Endometrium (tissue), 2 donors: ENCODE results near the gene HS2ST1.

Experiments used
- FAIRE-seq: peaks from 2 replicates; lab custom pipeline; 2012; peaks lifted over from hg19 to GRCh38; lab: Jason Lieb, UNC
- donor health status: control.
- donor health status: control.

The HS2ST1 gene

DNA sequence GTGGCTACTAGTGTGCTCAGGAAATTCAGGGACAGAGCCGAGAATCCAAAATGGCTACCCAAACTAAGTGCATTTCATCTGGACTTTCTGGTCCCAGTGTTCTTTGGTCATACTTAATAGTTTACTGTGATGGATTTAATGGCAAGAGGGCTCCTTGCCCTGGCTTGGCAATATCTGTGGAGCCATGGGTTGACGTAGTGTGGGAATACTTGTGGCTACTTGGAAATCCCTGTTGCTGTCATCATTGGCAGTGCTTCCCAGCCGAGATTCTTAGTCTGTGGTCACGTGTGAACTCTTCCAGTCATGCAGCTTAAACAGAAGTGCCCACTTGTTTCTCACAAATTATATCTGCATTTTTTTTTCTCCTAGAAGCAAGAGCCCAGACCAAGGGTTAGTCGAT is 198.9 kb downstream of the HS2ST1 start:
- no peak for FAIRE-seq

DNA sequence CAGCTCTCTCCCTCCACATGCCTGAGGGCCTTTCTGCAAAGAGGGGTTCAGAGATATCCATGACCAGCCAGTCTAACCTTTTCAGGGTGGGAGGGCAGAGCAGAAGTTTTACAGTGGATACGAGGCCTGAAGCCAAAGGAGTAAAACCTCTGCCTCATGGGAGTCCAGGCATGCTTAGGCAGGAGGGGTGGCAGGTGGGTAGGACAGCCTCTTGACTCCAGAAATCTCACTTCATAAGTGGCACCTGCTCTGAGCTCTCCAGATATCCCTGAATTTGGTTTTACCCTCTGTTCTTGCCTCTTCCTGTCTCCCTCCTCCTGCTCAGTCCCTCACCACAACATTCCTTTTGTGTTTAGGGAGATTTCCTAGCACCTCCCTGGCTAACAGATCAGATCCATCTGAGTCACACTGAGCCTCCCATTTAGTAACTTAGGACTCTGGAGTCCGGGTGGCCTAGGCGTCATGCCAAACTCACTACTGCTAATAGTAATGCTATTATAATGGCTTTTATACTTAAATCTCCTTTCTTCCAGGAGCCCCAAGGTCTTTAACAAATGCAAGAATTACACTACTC is 201.0 kb downstream of the HS2ST1 start:
- FAIRE-seq = peak; percentile 68

DNA sequence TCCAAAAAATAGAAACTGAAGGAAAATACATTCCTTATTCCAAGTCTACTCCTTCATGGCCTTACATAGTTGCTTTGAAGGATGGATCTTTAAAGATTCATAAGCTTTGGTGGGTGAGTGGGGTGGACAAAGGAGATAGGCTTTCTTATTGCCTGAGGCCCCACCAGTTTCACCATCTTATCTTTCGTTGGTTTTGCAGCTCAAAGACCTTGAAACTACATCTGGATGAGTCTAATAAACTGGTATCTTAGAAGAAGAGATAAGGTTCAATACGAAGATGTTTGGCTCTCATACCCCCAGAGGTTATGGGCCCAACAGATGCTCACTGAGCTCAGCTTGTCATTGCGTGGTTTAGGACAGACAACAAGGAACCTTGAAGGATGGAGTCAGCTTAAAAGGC is 201.5 kb downstream of the HS2ST1 start:
- FAIRE-seq = no peak

GRCh38 chr1:87117761-87118368 is 203.4 kb downstream of the HS2ST1 start:
- no peak for FAIRE-seq

GRCh38 chr1:87119541-87120140 is 205.2 kb downstream of the HS2ST1 start:
- no peak for FAIRE-seq

- FAIRE-seq = no peak
These were observed 206.3 kb downstream of the HS2ST1 start for GRCh38 chr1:87120779-87121178.

GRCh38 chr1:87121711-87122163 is 207.3 kb downstream of the HS2ST1 start:
- no peak for FAIRE-seq

DNA sequence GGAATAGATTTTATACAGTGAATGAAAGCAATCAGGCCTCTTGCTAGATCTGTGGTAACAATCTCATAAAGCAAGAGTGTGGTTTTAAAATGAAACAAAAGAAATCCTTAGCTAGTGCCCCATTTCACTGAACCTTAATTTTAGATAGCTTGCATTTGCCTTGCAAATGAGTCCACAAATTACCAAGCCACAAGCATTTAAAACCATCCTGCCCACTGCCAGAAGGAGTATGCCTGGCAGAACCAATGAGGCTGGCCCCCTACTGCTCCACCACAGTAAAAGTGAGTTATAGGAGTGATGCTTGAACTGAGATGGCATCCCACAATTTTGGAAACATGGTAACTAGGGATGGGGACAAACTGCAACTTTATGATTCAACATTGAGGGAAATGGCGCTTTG is 207.8 kb downstream of the HS2ST1 start:
- no peak for FAIRE-seq

DNA sequence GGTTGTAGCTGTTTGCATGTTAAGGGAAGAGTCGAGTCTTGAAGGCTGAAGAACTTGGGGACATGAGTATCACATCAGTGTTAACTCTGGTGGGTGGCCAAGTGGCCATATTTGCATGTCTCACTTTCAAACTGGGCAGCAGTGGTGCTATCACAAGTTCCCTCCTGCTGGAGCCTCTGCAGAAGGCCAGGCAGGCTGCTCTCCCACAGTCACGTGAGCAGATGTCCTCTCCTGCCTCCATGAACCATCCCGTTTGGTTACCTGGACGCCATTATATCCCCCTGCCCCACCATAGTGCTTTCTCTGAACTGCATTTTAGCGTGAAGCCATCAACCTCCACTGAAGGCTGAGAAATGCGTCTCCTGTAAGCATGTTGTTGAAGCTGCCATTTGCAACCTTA is 209.2 kb downstream of the HS2ST1 start:
- FAIRE-seq = no peak

- peak; percentile 92 for FAIRE-seq
These were observed 212.6 kb downstream of the HS2ST1 start for GRCh38 chr1:87126886-87127505.

- no peak for FAIRE-seq
These were observed 213.1 kb downstream of the HS2ST1 start for GRCh38 chr1:87127581-87127980.

GRCh38 chr1:87129038-87129437 is 214.6 kb downstream of the HS2ST1 start:
- no peak for FAIRE-seq

DNA sequence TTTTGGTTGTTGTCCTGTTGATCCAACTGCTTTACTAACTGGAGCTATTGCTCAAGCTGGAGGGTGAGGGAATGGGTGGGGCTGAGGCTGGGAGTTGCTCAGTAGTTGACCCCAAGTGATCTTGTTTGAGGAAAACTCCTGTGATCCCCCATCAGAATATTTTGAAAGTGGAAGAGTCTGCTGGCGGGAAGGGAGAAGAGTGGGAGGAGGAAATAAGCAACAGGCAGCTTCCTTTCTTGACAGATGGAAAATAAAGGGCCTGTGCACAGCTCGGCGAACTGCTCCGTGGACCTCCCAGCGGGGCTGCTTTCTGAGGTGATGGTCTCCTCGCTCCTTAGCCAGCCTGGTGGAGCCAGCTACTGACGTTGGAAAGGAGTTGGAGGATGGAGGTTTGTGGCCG is 215.2 kb downstream of the HS2ST1 start:
- peak; percentile 84 for FAIRE-seq

GRCh38 chr1:87130438-87130837 is 216.0 kb downstream of the HS2ST1 start:
- FAIRE-seq = no peak

DNA sequence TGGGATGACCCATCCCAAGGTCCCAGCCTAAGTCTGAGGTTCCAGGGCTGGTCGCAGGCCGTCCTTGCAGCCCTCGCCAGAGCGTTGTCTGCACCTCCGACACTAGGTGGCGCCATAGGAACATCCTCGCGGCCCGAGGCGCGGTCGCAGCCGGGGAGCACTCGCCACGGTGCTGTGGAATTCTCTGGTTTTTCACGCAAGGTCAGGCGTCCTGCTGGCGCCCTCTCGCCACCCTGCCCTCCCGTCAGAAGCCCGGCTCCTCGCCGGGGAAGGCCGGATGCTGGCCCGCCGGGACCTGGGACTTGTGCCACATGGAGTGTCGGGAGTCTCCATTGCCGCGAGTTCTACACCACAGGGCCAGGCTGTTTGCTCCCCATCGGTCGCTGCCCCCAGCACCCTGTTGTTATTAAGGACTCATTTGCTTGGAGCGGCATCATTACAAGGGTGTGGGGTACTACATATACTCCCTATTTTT is 217.4 kb downstream of the HS2ST1 start:
- no peak for FAIRE-seq

DNA sequence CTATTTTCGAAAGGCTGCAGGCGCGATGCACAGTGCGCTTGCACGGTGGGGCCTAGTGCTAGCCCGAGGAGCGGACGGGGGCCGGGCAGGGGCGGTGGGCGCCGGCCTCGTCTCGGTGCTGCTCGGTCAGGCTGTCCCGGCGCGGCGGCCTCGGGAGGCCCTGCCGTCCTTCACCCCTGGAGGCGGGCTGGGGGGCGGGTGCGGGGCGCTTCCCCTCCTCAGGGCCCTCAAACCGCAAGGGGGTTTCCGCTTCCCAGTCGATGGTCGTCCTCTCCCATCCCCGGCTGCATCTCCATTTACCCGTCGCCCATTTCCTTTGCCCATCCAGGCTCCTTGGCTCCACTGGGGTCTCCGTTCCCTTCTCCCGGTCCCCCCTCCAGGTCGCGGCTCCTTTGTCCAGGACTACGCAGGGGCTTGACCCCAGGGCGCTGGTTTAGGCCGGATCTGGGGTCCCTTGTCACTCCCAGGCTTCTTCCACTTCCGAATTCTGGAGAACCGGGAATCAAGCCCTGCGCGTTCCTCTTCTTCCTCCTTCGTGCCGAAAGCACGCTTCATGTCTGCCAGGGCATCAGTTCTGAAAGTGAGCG is 217.9 kb downstream of the HS2ST1 start:
- FAIRE-seq = no peak

GRCh38 chr1:87134061-87134460 is 219.6 kb downstream of the HS2ST1 start:
- no peak for FAIRE-seq

GRCh38 chr1:87134625-87135328 is 220.3 kb downstream of the HS2ST1 start:
- FAIRE-seq = no peak

- FAIRE-seq = no peak
These were observed 220.9 kb downstream of the HS2ST1 start for GRCh38 chr1:87135329-87135712.

DNA sequence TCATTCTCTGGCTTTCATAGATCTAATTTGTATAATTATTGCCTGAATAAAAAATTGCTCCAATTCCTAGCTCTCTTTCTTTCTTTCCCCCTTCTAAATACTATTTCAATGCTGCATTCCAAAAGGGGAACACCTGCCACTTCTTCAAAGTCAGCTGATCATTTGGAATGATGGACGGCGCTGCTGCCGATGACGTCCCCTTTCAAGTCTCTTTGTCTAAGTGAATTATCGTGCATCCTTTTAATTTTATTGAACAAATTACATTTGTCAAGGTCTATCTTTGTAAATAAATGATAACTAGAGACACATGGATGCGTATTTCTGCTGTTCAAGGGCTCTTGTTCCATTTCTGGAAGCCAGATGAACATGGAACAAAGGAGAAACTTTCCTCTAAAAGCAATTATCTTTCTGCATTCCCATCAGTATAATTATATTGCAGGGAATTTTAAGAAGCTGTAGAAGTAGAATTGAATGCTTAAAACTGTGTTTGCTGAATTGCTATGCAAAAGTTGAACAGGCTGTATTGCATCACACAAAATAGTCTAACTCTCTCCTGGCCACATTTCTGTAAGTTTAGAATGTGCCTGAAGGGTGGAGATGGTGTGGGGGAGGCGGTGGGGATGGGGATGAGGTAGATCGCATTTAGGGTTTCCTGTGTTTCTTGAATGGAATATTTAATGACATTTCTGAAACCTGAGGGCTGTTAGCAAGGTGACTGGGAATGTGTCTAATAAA is 222.3 kb downstream of the HS2ST1 start:
- no peak for FAIRE-seq

DNA sequence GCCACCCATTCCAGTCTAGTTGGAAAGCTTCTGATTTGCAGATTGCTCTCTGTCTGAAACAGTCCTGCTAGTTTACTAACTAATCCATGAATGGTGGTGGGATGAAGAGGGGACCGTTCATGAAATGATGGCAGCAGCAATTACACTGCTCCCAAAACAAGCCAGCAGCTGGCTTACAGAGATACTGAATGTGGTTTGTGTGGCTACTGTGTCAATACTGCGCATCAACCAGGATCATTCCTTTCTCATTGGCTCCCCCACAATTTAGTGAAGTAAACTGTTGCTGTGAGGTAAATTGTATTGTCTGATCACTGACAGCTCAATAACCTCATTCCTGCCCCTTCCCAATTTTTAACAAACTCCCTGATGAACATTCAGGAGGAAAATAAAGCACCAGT is 222.9 kb downstream of the HS2ST1 start:
- FAIRE-seq = no peak
